ENCODE measurements around the gene MRPL1.
"Not testable (repeated sequence)": the region's sequence is repeated elsewhere in the genome, so short reads cannot be mapped to it uniquely, and the experiment has no call there.

Gene MRPL1

DNA sequence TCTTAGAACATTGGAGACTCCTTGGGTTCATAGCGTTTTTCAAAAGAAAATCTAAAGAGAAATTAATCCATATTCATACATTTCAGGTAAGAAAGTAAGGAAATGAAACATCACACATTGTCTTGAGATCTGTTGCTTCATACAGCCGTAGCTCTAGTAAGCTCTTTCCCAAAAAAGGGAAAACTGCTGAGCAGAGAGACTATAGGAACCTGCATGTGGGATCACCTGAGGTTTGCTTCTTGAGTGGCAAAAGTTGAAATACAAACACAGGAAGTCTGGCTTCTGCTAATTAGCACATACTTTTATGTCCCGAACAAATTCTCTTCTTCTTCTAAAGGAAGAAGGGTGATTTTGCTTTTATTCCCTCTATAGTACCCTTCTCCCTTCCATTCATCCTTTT, 57.7 kb downstream of the MRPL1 start:
- DNase-seq, result no peak

DNA sequence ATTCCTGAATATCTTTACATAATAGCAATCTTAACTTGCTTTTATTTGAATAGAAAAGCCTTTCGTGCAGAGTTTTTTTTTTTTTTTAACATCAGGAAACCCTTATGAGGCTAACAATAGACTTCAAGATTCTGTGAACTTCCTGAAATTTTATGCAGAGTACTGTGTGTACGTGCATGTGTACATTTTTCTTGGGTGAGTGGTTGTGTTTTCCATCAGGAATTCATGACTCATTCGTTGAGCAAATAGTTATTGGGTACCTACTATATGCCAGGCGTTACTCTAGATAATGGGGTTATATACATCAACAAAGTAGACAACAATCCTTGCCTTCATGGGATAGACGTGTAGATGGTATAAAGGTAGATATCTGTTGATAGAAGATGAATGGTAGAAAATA, 59.1 kb downstream of the MRPL1 start:
- peak; percentile 38 to 87 for DNase-seq

DNA sequence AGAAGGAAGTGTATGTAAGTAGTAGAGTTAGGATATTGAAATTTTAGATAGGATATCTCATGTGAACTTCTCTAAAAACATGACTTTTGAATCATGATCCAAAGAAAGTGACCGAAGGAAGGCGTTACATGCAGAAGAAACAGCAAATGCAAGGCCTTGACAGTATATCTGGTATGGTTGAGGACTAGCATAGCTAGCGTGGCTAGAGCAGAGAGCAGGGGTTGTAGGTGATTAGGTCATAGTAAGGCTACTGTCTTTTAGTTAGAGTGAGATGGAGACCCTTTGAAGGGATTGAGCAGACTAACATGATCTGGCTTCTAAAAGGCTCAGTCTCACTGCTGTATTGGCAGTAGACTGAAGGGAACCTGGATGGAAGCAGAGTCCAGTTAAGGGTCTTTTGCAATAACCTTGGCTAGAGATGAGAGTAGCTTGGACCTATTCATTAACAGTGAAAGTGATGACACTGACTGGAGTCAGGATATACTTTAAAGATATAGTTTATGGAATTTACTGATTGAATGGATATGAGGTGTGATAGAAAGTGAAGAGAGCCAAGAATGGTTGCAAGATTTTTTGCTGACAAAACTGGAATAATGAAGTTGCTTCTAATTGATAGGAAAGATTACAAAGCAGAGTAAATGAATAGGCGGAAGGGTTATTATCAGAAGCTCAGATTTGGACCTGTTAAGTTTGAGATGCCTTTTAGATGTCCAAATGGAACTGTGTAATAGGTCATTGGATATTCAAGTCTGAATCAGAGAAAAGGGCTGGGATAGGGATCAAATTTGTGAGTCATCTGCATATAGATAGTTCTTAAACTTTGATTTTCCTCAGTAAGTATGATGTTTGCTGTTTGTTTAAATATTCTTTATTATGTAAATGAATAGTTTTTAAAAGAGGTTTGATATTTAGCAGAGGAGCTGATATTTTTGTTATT, 59.8 kb downstream of the MRPL1 start:
- no peak for DNase-seq

DNA sequence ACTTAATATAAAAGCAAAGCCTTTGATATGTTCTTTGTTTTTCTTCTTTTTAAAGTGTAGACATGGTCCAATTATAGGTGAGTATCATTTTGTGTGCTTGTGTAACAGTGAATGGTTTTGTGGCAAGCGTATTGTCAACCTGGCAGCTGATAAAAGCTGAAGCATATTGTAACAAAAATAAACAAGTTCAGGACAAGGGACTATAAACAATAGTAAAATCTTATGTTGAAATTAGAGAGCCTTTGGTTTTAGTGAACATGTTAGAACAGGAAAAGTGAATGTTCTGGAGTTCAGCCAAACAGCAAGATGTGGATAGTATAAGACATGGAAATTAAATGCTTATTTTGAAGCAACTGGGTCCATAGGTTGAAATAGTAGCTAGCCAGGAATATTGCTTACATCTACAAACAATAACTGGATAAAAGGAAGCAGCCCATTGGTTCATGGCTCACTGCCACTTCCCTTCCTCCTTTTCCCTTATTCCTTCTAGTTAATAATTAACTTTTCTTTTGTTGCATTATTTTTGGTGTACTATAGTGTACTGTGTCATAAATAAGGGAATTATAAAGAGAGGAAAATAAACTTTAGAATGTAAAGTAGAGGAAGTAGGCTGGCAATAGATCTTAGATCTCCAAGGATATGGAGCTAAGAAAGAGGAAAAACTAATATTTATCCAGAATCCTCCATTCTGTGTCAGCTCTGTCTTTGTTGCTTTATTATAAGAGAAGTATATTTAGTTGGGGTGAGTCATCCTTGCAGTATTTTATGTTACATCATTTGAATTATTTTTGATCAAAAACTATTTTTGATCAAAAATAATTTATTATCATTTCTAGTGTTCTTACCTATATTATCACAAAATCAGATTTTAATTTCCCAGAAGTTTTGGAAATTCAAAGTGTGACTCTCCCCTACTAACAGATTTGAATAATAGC, 65.6 kb downstream of the MRPL1 start:
- DNase-seq, result no peak

DNA sequence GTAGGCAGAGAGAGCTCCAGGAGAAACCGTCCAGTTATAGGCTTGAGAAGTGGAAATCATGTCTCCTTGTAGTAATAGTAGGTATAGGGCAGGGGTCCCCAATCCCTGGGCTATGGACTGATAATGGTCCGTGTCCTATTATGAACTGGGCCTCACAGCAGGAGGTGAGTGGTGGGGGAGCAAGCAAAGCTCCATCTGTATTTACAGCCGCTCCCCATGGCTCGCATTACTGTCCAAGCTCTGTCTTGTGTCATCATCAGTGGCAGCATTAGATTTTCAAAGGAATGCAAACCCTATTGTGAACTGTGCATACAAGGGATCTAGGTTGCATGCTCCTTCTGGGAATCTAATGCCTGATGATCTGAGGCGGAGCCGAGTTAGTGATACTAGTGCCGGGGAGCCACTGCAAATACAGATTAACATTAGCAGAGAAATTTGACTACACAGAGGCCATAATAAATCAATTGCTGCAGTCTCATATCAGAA, 67.6 kb downstream of the MRPL1 start:
- DNase-seq, result no peak

DNA sequence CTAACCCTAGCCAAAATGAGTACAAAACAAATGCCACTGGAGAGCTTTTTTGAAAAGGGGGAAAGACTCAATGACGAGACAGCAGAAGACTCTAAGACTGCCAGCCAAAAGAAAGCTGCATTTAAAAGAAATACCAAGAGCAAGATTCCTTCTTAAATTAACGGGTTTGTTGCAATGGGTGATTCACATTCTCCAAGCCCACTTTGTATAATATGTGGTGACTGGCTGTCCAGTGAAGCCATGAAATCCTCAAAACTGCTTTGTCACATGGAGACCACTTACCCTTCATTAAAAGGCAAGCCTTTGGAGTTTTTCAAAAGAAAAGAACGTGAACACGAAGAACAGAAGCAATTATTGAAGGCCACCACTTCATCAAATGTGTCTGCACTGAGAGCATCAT, 68.2 kb downstream of the MRPL1 start:
- no peak for DNase-seq

DNA sequence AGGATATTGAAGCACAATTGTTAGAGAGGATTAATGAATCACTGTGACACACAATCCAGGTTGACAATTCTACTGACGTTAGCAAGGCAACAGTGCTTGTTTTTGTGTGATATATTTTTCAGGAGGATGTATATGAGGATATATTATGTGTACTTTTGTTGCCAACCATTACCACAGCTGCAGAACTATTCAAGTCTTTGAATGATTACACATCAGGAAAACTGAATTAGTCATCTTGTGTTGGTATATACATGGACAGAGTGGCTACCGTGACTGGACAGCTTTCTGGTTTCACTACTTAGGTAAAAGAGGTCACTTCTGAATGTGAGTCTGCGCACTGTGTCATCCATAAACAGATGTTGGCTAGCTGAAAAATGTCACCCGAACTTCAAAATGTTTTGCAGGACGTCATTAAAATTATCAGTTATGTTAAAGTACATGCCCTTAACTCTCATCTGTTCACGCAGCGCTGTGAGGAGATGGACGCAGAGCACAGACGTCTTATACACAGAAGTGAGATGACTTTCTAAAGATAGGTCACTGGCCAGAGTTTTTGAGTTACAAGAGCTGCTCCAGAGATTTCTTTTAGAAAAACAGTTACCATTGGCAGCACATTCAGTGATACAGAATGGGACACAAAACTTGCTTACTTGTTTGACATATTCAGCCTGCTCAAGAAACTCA, 69.0 kb downstream of the MRPL1 start:
- DNase-seq, result no peak

DNA sequence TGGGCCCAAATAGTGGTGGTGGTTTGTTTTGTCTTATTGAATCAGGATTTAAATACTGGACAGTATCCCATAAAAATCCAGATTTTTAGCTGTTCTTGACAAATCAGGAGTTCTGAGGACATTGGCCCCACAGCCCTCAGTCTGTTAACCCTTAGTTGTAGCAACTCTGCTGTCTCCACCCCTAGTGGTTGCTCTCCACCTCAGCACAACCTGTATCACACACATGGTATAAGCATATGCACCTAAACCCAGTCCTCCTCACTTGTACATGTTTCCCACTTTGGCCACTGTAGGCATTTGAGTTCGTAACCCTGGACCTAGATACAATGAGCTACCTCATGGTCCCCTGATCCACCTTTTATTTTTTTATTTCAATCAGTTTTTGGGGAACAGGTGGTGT, 75.9 kb downstream of the MRPL1 start:
- no peak for DNase-seq

DNA sequence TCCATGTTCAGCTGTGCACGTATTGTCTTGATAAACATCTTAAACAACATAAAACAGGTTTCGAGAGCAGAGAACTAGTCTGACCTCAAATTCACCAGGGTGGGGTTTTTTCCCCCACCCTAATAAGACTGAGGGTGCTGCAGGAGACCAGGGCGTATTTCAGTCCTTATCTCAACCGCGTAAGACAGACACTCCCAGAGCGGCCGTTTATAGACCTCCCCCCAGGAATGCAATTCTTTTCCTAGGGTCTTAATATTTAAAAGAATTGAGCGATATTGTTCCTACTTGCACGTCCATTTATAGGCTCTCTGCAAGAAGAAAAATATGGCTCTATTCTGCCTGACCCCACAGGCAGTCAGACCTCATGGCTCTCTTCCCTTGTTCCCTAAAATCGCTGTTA, 83.3 kb downstream of the MRPL1 start:
- not testable (repeated sequence) for DNase-seq

DNA sequence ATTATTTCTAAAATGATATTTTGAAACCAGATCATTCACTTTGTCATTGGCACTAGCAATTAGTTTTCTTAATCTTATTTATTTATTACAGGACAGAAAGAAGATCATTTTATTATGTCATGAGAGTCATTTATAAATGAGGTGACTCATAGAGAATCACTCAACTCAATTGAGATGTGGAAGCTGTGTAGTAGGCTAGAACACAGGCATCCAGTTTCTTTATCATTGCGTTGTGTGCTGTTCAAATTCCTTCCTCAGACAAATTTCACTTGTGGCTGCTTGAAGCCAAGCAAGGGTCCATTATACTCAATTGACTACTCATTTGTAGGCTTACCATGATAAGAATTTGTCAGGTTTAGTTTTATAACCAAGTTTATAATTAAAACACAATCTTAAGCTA, 87.6 kb downstream of the MRPL1 start:
- no peak for DNase-seq

DNA sequence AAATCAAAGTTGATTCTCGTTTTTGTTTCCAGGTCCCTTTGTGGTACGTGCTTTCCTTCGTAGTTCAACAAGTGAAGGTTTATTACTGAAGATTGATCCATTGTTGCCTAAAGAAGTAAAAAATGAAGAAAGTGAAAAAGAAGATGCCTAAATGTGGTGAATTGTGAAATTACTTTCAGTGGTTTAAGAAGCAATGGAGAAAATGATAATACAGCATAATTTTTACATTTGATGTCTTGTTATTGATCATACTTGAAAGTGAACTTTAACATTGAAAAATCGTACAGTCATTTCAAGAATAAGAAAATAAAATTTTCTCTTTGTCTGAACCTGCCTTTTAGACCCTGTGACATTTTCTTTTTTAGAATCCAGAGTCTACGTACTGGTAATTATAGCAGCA, 89.8 kb downstream of the MRPL1 start:
- DNase-seq, result no peak

DNA sequence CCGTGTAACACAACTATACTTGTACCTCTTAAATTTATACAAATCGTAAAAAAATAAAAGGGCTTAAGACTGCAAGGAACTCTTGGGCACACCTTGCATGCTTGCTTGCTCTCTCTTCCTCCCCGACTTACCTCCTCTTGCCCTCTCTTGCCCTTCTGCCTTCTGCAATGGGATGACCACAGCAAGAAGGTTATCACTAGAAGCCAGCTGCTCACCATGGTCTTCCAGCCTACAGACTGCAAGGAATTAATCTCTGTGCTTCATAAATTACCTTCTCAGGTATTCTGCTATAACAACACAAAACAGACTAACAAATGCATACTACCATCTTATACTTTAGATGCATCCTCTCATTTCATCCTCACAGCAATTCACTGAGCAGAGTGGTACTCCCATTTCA, 92.1 kb downstream of the MRPL1 start:
- DNase-seq, result no peak

DNA sequence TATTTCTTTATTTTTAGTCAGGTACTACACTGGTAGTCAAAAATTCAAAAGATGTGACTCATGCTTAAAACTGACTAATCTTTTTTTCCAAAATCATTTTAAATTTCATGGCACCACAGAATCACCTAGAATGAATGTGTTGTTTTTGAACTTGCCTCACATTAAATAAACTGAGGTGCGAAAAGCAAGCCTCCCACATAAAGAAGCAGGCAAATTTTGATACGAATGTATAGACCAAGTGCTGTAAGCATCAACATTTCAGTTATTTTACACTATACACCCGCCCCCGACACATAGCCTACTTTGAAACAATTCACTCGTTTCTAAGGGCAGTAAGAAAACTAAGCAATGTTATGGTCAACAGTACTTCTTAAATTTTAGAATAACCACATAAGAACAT, 94.3 kb downstream of the MRPL1 start:
- no peak for DNase-seq

DNA sequence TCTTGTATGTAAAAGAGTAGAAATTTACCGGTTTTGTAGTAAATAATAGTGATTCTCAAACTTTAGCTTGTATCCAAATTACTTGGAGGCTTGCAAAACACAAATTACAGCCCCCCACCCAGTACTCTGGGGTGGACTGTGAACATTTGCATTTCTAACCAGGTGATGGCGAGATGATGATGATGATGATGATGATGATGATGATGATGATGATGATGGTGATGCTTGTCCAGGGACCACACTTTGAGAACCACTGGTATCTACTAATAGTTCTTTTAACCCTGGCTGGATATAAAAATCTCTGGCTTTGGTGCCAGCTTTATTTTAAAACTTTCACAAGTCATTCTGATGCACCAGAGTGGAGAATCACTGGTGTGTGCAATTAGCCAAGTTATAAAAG, 96.3 kb downstream of the MRPL1 start:
- no peak for DNase-seq

DNA sequence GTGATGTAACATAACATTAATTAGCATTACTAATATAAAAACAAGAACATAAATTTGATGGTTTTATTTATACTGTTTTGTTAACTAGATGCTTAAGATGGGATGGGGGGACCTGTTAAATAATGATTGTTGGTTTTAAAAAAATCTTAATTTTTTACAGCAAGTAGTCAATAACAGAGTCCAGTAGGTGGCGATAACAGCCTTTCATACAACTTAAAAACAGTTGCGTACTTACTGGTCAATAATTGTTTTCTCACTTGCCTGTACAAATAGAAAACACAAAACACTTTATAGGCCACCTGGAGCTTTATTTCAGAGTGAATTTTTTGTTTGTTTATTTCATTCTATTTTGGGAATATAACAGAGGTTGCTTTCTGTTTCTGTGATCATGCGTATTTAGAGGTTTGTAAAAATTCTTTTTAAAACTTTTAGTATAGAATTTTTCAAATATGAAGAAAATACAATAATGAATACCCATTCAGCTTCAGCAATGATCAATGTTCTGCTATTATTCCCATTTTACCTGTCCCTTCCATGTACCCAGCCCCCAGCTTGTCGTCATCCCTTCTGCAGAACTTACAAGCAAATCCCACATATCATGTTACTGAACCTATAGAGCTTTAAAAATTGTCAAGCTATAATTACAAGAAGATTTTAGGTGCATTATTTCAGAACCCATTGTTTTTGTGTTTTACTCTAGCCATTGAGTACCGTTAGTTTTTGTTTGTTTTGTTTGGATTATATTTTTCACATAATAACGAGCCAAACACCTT, 97.1 kb downstream of the MRPL1 start:
- DNase-seq, result peak; percentile 5 to 38

DNA sequence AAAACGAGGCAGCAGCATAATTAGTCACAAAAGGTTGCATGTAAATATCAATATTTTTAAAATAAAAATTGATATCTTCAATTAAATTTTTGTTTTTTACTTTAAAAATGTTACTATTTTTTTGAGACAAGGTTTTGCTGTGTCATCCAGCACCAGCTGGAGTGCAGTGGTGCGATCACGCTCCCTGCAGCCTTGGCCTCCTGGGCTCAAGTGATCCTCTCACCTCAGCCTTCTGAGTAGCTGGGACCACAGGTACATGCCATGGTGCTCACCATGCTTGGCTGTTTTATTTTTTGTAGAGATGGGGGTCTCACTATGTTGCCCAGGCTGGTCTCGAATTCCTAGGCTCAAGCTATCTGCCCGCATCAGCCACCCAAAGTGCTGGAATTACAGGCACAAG, 97.7 kb downstream of the MRPL1 start:
- DNase-seq, result no peak

DNA sequence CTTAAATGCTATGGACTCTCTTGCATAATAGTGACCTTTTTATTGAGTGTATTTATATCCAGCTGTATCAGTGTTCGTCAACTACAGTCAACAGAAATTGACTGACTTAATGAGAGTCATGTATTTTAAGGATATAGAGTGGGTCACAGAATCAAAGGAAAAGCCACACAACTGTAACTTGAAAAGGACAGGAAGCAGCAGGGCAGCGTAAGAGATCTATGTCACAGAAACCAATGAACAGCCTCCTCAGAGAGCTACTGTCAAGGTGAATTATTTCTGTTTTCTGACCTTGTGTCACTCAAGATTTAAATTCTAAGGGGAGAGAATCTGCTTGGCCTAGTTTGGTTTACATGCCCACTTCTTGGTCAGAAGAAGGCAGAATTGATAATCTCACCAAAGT, 100.4 kb downstream of the MRPL1 start:
- DNase-seq, result no peak

DNA sequence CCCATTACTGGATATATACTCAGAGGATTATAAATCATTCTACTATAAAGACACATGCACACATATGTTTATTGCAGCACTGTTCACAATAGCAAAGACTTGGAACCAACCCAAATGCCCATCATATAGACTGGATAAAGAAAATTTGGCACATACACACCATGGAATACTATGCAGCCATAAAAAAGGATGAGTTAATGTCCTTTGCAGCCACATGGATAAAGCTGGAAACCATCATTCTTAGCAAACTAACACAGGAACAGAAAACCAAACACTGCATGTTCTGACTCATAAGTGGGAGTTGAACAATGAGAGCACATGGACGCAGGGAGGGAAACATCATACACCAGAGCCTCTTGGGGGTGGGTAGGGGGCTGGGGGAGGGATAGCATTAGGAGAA, 111.0 kb downstream of the MRPL1 start:
- DNase-seq, result not testable (repeated sequence)

DNA sequence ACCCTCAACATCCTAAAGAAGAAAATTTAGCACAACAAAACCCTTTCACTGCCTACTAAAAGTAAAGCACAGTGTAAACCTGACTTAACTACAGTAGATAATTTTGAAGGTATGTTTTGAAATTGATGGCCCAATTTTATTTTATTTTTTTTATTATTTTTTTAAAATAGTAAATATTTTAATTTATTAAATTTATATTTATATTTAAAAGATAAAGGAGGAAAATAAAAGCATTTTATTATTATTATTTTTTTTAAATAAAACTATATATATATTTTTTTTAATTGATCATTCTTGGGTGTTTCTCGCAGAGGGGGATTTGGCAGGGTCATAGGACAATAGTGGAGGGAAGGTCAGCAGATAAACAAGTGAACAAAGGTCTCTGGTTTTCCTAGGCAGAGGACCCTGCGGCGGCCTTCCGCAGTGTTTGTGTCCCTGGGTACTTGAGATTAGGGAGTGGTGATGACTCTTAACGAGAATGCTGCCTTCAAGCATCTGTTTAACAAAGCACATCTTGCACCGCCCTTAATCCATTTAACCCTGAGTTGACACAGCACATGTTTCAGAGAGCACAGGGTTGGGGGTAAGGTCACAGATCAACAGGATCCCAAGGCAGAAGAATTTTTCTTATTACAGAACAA, 120.4 kb downstream of the MRPL1 start:
- not testable (repeated sequence) for DNase-seq

DNA sequence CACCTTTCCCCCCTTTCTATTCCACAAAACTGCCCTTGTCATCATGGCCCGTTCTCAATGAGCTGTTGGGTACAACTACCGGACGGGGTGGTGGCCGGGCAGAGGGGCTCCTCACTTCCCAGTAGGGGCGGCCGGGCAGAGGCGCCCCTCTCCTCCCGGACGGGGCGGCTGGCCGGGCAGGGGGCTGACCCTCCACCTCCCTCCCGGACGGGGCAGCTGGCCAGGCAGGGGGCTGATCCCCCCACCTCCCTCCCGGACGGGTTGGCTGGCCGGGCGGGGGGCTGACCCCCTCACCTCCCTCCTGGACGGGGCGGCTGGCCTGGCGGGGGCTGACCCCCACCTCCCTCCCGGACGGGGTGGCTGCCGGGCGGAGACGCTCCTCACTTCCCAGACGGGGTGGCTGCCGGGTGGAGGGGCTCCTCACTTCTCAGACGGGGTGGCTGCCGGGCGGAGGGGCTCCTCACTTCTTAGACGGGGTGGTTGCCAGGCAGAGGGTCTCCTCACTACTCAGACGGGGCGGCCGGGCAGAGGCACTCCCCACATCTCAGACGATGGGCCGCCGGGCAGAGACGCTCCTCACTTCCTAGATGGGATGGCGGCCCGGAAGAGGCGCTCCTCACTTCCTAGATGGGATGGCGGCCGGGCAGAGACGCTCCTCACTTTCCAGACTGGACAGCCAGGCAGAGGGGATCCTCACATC, 121.1 kb downstream of the MRPL1 start:
- not testable (repeated sequence) for DNase-seq

DNA sequence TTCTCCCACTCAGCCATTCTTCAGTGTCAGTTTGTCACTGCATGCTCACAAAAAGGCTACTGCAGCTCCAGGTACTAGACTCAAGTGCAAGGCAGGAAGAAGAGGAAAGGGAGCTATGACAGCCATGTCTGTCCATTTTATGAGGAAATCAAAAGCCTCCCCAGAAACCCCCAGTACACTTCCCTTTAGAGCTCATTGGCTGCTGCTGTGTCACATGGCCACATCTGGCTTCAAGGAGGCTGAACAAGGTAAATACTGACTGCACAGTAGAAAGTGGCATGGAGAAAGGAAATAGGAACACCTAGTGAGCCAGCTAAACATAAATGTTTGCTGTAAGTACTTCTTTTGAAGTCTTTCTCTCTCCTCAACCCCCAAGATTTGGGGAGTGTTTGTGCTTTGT, 127.3 kb downstream of the MRPL1 start:
- no peak for DNase-seq

Data from SW 1271 (cell line).